AG09319 (cell line): ENCODE data around the gene PKP3.

ENCODE experiments used
- DNase-seq: peaks from one replicate; pipeline ENCODE4 v3.0.0-alpha.2; 2010; ENCODE audit warnings: low read depth; ENCODE audit errors: extremely low read depth
- TF ChIP-seq, protein P1 (sequence below): IDR thresholded peaks from 2 replicates; pipeline ENCODE4 v1.5.1; 2011; ENCODE audit warnings: low read depth, mild to moderate bottlenecking, inconsistent platforms, low read length, moderate library complexity

Gene PKP3

DNA sequence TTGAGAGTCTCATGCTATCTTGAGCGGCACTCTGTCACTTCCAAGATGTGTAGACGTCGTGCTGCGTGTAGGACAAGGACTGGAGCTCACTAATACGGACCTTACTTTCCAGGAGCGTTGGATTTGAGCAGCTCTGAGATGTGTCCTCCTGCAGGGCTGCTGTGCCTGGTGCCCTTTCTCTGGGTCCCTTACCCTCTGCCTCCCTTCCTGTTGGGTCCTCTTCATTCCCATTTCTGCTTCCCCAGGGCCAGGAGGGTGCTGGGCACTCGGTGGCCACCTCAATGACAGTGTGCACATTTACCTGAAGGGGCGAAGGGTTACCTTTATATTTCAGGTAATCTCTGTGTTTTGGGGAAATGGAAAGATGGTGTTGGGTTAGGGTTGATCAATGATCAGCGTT lies 60.0 kb downstream of the PKP3 start:
- no peak for DNase-seq
- TF ChIP-seq, protein P1, sequence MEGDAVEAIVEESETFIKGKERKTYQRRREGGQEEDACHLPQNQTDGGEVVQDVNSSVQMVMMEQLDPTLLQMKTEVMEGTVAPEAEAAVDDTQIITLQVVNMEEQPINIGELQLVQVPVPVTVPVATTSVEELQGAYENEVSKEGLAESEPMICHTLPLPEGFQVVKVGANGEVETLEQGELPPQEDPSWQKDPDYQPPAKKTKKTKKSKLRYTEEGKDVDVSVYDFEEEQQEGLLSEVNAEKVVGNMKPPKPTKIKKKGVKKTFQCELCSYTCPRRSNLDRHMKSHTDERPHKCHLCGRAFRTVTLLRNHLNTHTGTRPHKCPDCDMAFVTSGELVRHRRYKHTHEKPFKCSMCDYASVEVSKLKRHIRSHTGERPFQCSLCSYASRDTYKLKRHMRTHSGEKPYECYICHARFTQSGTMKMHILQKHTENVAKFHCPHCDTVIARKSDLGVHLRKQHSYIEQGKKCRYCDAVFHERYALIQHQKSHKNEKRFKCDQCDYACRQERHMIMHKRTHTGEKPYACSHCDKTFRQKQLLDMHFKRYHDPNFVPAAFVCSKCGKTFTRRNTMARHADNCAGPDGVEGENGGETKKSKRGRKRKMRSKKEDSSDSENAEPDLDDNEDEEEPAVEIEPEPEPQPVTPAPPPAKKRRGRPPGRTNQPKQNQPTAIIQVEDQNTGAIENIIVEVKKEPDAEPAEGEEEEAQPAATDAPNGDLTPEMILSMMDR = no peak
